H1 (cell line): Measurements from ENCODE around the gene HK1. TPM values are rescaled to one million over a fixed set of nuclear protein-coding genes. Genes with fewer than 3 reads are reported as not detected.

ENCODE experiments used
- CTCF ChIA-PET: fragments of 300-600 bp; sonication (Branson Sonifier 250); formaldehyde crosslinking; loops from one replicate; lab custom pipeline; 2021; ENCODE audit not compliant: partially characterized antibody; lab: Charles Lee
- POLR2A ChIA-PET: fragments of 300-600 bp; sonication (Branson Sonifier 250); formaldehyde crosslinking; loops from one replicate; lab custom pipeline; 2021; ENCODE audit warnings: inconsistent platforms; ENCODE audit not compliant: partially characterized antibody; lab: Charles Lee
- DNase-seq, 2 experiments: peaks; one replicate each; pipeline versions ENCODE4 v3.0.0 to v3.0.0-alpha.2; 2010 to 2022; ENCODE audit warnings: low spot score in 2 of 2, low read depth in 1 of 2, mixed read lengths in 1 of 2
- FAIRE-seq: peaks from 2 replicates; lab custom pipeline; 2011; peaks lifted over from hg19 to GRCh38; lab: Jason Lieb, UNC
- H2AFZ ChIP-seq: 2 replicates; pipeline ENCODE4 v1.8.1; 2012; ENCODE audit warnings: low read length, inconsistent platforms
- H2AK5ac ChIP-seq: 2 replicates; pipeline ENCODE4 v1.6.1; 2013; ENCODE audit warnings: low read depth, low read length
- H2BK120ac ChIP-seq: replicated peaks from 2 replicates; pipeline ENCODE3; 2013; ENCODE audit warnings: low read depth, low read length, inconsistent platforms
- H2BK12ac ChIP-seq: 2 replicates; pipeline ENCODE4 v1.6.1; 2013; ENCODE audit warnings: low read depth, low read length
- H2BK15ac ChIP-seq: 2 replicates; pipeline ENCODE4 v1.6.1; 2013; ENCODE audit warnings: low read length
- H2BK20ac ChIP-seq: 2 replicates; pipeline ENCODE4 v1.6.1; 2013; ENCODE audit warnings: low read length
- H2BK5ac ChIP-seq: 2 replicates; pipeline ENCODE4 v1.6.1; 2013; ENCODE audit warnings: low read depth, low read length
- H3K14ac ChIP-seq: 2 replicates; pipeline ENCODE4 v1.6.1; 2013; ENCODE audit warnings: inconsistent platforms; ENCODE audit not compliant: insufficient read length
- H3K18ac ChIP-seq: 2 replicates; pipeline ENCODE4 v1.6.1; 2013; ENCODE audit warnings: low read length; ENCODE audit errors: extremely low read depth
- H3K23ac ChIP-seq: 2 replicates; pipeline ENCODE4 v1.6.1; 2013; ENCODE audit warnings: inconsistent platforms; ENCODE audit not compliant: insufficient read length
- H3K23me2 ChIP-seq: 2 replicates; pipeline ENCODE4 v1.6.1; 2013; ENCODE audit warnings: low read depth, low read length
- H3K27ac ChIP-seq: 2 replicates; pipeline ENCODE4 v1.6.1; 2011; ENCODE audit warnings: low read depth, low read length, inconsistent platforms
- H3K27me3 ChIP-seq, 4 experiments: replicated peaks in 1 of 4; 1 replicate in 1 of 4; 2 replicates in 3 of 4; pipeline versions ENCODE4 v1.6.1 to v1.8.1; 2011 to 2013; ENCODE audit warnings: low read length in 3 of 4, mild to moderate bottlenecking in 3 of 4, inconsistent platforms in 2 of 4, mixed read lengths in 2 of 4, moderate library complexity in 1 of 4; ENCODE audit not compliant: control insufficient read depth in 3 of 4, insufficient read depth in 3 of 4; ENCODE audit errors: extremely low read depth in 1 of 4
- H3K36me3 ChIP-seq, 4 experiments: 2 replicates each; pipeline versions ENCODE4 v1.6.1 to v1.8.1; 2011 to 2013; ENCODE audit warnings: mild to moderate bottlenecking in 4 of 4, low read length in 3 of 4, moderate library complexity in 2 of 4, control low read depth in 1 of 4, inconsistent platforms in 1 of 4; ENCODE audit not compliant: insufficient read depth in 4 of 4, control insufficient read depth in 2 of 4
- H3K4ac ChIP-seq: replicated peaks from 2 replicates; pipeline ENCODE3; 2013; ENCODE audit warnings: low read length, low read depth, mixed read lengths, inconsistent platforms; ENCODE audit not compliant: insufficient read length
- H3K4me1 ChIP-seq, 4 experiments: replicated peaks in 1 of 4; 1 replicate in 1 of 4; 2 replicates in 3 of 4; pipeline versions ENCODE4 v1.6.1 to v1.8.1; 2011 to 2013; ENCODE audit warnings: low read length in 3 of 4, inconsistent platforms in 2 of 4, mixed read lengths in 1 of 4; ENCODE audit not compliant: insufficient read depth in 4 of 4, control insufficient read depth in 3 of 4
- H3K4me2 ChIP-seq, 2 experiments: 2 replicates each; pipeline versions ENCODE4 v1.6.1 to v1.8.1; 2011 to 2013; ENCODE audit warnings: low read depth in 2 of 2, low read length in 2 of 2, control low read depth in 1 of 2, inconsistent platforms in 1 of 2, mild to moderate bottlenecking in 1 of 2; ENCODE audit not compliant: insufficient read depth in 1 of 2
- H3K4me3 ChIP-seq, 4 experiments: fragments of 200-600, 300-600 bp in 1 of 4; sonication (generic), shearing (Covaris generic), sonication (Bioruptor Twin) in 1 of 4; 2 replicates each; pipeline versions ENCODE4 v1.5.1 to v1.8.1; 2011 to 2016; ENCODE audit warnings: low read length in 4 of 4, low read depth in 3 of 4, control low read depth in 2 of 4, inconsistent platforms in 2 of 4, mild to moderate bottlenecking in 2 of 4, mixed read lengths in 1 of 4, moderate library complexity in 1 of 4; ENCODE audit not compliant: insufficient read depth in 2 of 4; ENCODE audit errors: extremely low read depth in 1 of 4
- H3K56ac ChIP-seq: replicated peaks from 2 replicates; pipeline ENCODE3; 2013; ENCODE audit warnings: low read depth, mild to moderate bottlenecking, mixed read lengths, low read length, inconsistent platforms; ENCODE audit not compliant: insufficient read length
- H3K79me1 ChIP-seq: 2 replicates; pipeline ENCODE4 v1.6.1; 2013; ENCODE audit warnings: low read depth, low read length, control low read depth
- H3K79me2 ChIP-seq, 2 experiments: 2 replicates each; pipeline versions ENCODE4 v1.6.1 to v1.8.1; 2012 to 2013; ENCODE audit warnings: low read length in 2 of 2, mild to moderate bottlenecking in 2 of 2, inconsistent platforms in 1 of 2; ENCODE audit not compliant: insufficient read depth in 2 of 2, control insufficient read depth in 1 of 2
- H3K9ac ChIP-seq, 4 experiments: replicated peaks in 1 of 4; 1 replicate in 1 of 4; 2 replicates in 3 of 4; pipeline versions ENCODE4 v1.6.1 to v1.8.1; 2011 to 2013; ENCODE audit warnings: low read depth in 3 of 4, low read length in 3 of 4, control low read depth in 2 of 4, mild to moderate bottlenecking in 2 of 4, moderate library complexity in 2 of 4, inconsistent platforms in 1 of 4; ENCODE audit errors: extremely low read depth in 1 of 4
- H3K9me3 ChIP-seq, 2 experiments: 2 replicates each; pipeline versions ENCODE4 v1.6.1 to v1.8.1; 2012 to 2013; ENCODE audit warnings: mild to moderate bottlenecking in 2 of 2, moderate library complexity in 2 of 2, control low read depth in 1 of 2, inconsistent platforms in 1 of 2, low read depth in 1 of 2, low read length in 1 of 2, mixed read lengths in 1 of 2; ENCODE audit not compliant: insufficient read depth in 2 of 2
- H4K20me1 ChIP-seq, 2 experiments: replicated peaks in 1 of 2; 2 replicates each; pipeline versions ENCODE3 to v1.8.1; 2011 to 2013; ENCODE audit warnings: inconsistent platforms in 2 of 2, low read length in 2 of 2, mild to moderate bottlenecking in 1 of 2; ENCODE audit not compliant: insufficient read depth in 2 of 2, control insufficient read depth in 1 of 2
- H4K5ac ChIP-seq: 2 replicates; pipeline ENCODE4 v1.6.1; 2013; ENCODE audit warnings: low read length, low read depth, mixed read lengths, inconsistent platforms; ENCODE audit not compliant: insufficient read length
- H4K8ac ChIP-seq: 2 replicates; pipeline ENCODE4 v1.8.0; 2013; ENCODE audit warnings: mild to moderate bottlenecking, moderate library complexity, low read length, inconsistent platforms; ENCODE audit not compliant: insufficient read depth; ENCODE audit errors: extremely low read depth
- H4K91ac ChIP-seq: replicated peaks from 2 replicates; pipeline ENCODE3; 2013; ENCODE audit warnings: low read length, mixed read lengths, inconsistent platforms; ENCODE audit not compliant: insufficient read length
- GABPA ChIP-seq: IDR thresholded peaks from 2 replicates; pipeline ENCODE4 v1.6.1; 2011; ENCODE audit warnings: mild to moderate bottlenecking, low read length, moderate library complexity, borderline replicate concordance; ENCODE audit not compliant: insufficient read depth
- HDAC2 ChIP-seq, 2 experiments: fragments of 300-600 bp in 1 of 2; sonication (generic) in 1 of 2; IDR thresholded peaks; 2 replicates each; pipeline ENCODE4 v1.6.1; 2011 to 2012; ENCODE audit warnings: low read depth in 2 of 2, low read length in 2 of 2, mild to moderate bottlenecking in 2 of 2, moderate library complexity in 2 of 2, borderline replicate concordance in 1 of 2, inconsistent platforms in 1 of 2
- MAX ChIP-seq: IDR thresholded peaks from 2 replicates; pipeline ENCODE4 v1.6.1; 2012; ENCODE audit warnings: inconsistent platforms
- NANOG ChIP-seq: IDR thresholded peaks from 2 replicates; pipeline ENCODE4 v1.6.1; 2011; ENCODE audit warnings: low read length, low read depth, mild to moderate bottlenecking, inconsistent platforms; ENCODE audit not compliant: insufficient read depth, poor library complexity, severe bottlenecking
- POU5F1 ChIP-seq: IDR thresholded peaks from 2 replicates; pipeline ENCODE4 v1.6.1; 2011; ENCODE audit warnings: low read depth, mild to moderate bottlenecking, low read length, moderate library complexity
- SRF ChIP-seq: IDR thresholded peaks from 2 replicates; pipeline ENCODE4 v1.6.1; 2011; ENCODE audit warnings: mild to moderate bottlenecking, low read depth, low read length, moderate library complexity
- SUZ12 ChIP-seq: fragments of 200-600 bp; sonication (generic); IDR thresholded peaks from 2 replicates; pipeline ENCODE4 v1.6.1; 2012; ENCODE audit warnings: mild to moderate bottlenecking, inconsistent platforms, low read length, moderate library complexity, mixed read lengths
- TAF7 ChIP-seq: optimal IDR thresholded peaks from 2 replicates; pipeline ENCODE3; 2011; ENCODE audit warnings: low read depth, mild to moderate bottlenecking, inconsistent platforms, low read length, moderate library complexity, borderline replicate concordance
- TEAD4 ChIP-seq: IDR thresholded peaks from 2 replicates; pipeline ENCODE4 v1.6.1; 2012; ENCODE audit warnings: low read depth, low read length, inconsistent platforms, mixed read lengths
- WGBS, 2 experiments: shearing (Covaris generic) in 1 of 2; methylation state at CpG; one replicate each; pipeline versions ENCODE4 v1.1.6 to v1.1.7; 2013 to 2015; ENCODE audit warnings: low lambda C conversion rate in 2 of 2, mixed read lengths in 2 of 2, inconsistent platforms in 1 of 2, low coverage in 1 of 2, missing lambda C conversion rate in 1 of 2; ENCODE audit not compliant: insufficient replicate concordance in 2 of 2, insufficient coverage in 1 of 2, insufficient read length in 1 of 2; ENCODE audit errors: extremely low coverage in 1 of 2, missing lambda C conversion rate in 1 of 2; 5-methylcytosine and 5-hydroxymethylcytosine counted together
- polyA plus RNA-seq, 7 experiments: library from polyadenylated mRNA; depleted of rRNA in 3 of 7; stranded (reverse) in 5 of 7; unstranded in 2 of 7; fragments of >200 nt in 5 of 7; fragments of 200-250 nt in 2 of 7; gene quantifications; 1 replicate in 5 of 7; 2 replicates in 1 of 7; 4 replicates in 1 of 7; pipeline versions ENCODE4 v1.2.1 to v1.2.3, GENCODE V29; 2011 to 2013; ENCODE audit warnings: missing spikeins in 2 of 7, mixed read lengths in 2 of 7
- total RNA-seq: library from RNA; stranded (reverse); fragmentation: NEBNext Ultra II Directional; extraction: Animal tissue kit (Norgen Biotek cat#: 25700); gene quantifications from 2 replicates; pipeline ENCODE4 v1.2.1, GENCODE V29; 2021
- TF ChIP-seq, protein P1 (sequence below): IDR thresholded peaks from 2 replicates; pipeline ENCODE4 v1.6.1; 2011; ENCODE audit warnings: low read depth, mild to moderate bottlenecking, low read length; ENCODE audit not compliant: insufficient read depth
- TF ChIP-seq, protein P2 (sequence below): IDR thresholded peaks from 2 replicates; pipeline ENCODE4 v1.6.1; 2011; ENCODE audit warnings: low read length, improper control_type of control experiment

The HK1 gene
- total and polyA plus RNA-seq, 2 of the 8 experiments (the other 6 are each of a cell fraction or from before 2014, with no cell fraction given): 55.8 to 247 TPM

DNA sequence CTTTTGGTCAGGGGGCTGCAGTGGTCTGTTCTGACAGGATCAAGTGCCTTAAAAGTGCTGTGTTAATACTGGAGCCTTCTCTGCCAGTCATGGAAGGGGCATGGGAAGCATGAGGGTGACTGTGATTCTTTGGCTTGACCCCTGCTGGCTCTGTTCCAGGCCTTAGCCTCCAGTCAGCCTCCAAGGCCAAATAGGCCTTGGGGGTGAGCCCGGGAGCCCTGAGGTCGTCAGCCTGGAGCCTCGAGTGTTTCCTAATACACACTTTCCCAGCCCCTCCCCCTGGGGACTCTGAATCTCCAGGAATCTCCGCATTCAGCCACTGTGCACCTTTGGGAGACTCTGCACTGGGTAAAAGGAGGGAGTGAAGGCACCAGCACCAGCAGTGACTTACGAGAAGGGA is 48.2 kb upstream of the HK1 start:
- peak overlapping the region; percentile 1; the same call in 1 of the 2 replicates for H2BK12ac ChIP-seq
- H3K9me3 ChIP-seq: no peaks in the 10 kb centered on the region
- no peak overlapping the region for H3K4me2 ChIP-seq
- no peak overlapping the region for H3K18ac ChIP-seq
- peak overlapping the region; percentile 26; the same call in 1 of the 2 replicates for H2AFZ ChIP-seq
- H3K4me3 ChIP-seq: no peak overlapping the region
- H3K4me1 ChIP-seq: peaks cover 0 to 13% (median 3%) of the 10 kb centered on the region in 4 experiments; a peak in 5 of 7 replicates
- ChIA-PET POLR2A (no interaction called here), CTCF (interaction anchor here (1.5 to 2.1 kb wide), 3 partner anchors 8 to 178 kb away, joined by 3 to 10 read pairs (median 4); no protein-coding TSS in a partner anchor)
- no peaks in the 10 kb centered on the region for H3K79me1 ChIP-seq
- FAIRE-seq (no peak), DNase-seq (no peak)
- no peak overlapping the region for H3K14ac ChIP-seq
- 0 out of 2 replicates have a peak overlapping the region, but pooled peaks have one; percentile 37 for H2BK15ac ChIP-seq
- WGBS, 2 experiments: 87% methylated on average over 5 of the region's 5 CpGs; no CpG with 5 or more reads in 1 of the 2 experiments
- no peak overlapping the region for H2BK5ac ChIP-seq
- H4K91ac ChIP-seq: no peak overlapping the region
- no peaks in the 10 kb centered on the region for H3K27me3 ChIP-seq
- no peak overlapping the region for H3K27ac ChIP-seq
- H4K8ac ChIP-seq: no peak overlapping the region
- H2BK120ac ChIP-seq: no peak overlapping the region
- no peak overlapping the region for H4K5ac ChIP-seq
- H3K56ac ChIP-seq: no peak overlapping the region
- H3K23ac ChIP-seq: no peak overlapping the region
- H3K9ac ChIP-seq: no peak overlapping the region
- no peaks in the 10 kb centered on the region for H3K79me2 ChIP-seq
- H3K36me3 ChIP-seq: no peaks in the 10 kb centered on the region
- H4K20me1 ChIP-seq: no peaks in the 10 kb centered on the region
- no peak overlapping the region for H2BK20ac ChIP-seq
- H2AK5ac ChIP-seq: no peak overlapping the region
- H3K4ac ChIP-seq: no peak overlapping the region
- H3K23me2 ChIP-seq: no peaks in the 10 kb centered on the region
- TF ChIP-seq POU5F1 (no peak), GABPA (no peak), MAX (no peak), SRF (no peak), NANOG (no peak), TEAD4 (no peak), TAF7 (no peak), HDAC2 (IDR thresholded peaks at IDR 0.05; ENCODE audit: borderline replicate concordance in 1 of 2, low read depth in 2 of 2, low read length in 2 of 2) (no peak), SUZ12 (no peak)
- TF ChIP-seq, protein P1, sequence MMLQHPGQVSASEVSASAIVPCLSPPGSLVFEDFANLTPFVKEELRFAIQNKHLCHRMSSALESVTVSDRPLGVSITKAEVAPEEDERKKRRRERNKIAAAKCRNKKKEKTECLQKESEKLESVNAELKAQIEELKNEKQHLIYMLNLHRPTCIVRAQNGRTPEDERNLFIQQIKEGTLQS: no peak
- TF ChIP-seq, protein P2, sequence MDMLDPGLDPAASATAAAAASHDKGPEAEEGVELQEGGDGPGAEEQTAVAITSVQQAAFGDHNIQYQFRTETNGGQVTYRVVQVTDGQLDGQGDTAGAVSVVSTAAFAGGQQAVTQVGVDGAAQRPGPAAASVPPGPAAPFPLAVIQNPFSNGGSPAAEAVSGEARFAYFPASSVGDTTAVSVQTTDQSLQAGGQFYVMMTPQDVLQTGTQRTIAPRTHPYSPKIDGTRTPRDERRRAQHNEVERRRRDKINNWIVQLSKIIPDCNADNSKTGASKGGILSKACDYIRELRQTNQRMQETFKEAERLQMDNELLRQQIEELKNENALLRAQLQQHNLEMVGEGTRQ: no peak
